Cardiac muscle cell (in vitro differentiated cells and primary cell): ENCODE results near the gene AADACL3. TPM values are rescaled to one million over a fixed set of nuclear protein-coding genes. Genes with fewer than 3 reads are reported as not detected.
"Not testable (repeated sequence)": the region's sequence is repeated elsewhere in the genome, so short reads cannot be mapped to it uniquely, and the experiment has no call there.

Experiments
- DNase-seq, 2 donors: peaks; one replicate each; pipeline versions ENCODE4 v3.0.0 to v3.0.0-alpha.2; 2010 to 2017; ENCODE audit warnings: low read depth in 1 of 2, low spot score in 1 of 2
- H3K27ac ChIP-seq: fragments of 200-600 bp; sonication (generic); 2 replicates; pipeline ENCODE4 v1.5.1; 2016
- H3K27me3 ChIP-seq: fragments of 200-600 bp; sonication (generic); 2 replicates; pipeline ENCODE4 v1.6.0; 2016; ENCODE audit warnings: control low read depth
- H3K36me3 ChIP-seq: fragments of 200-600 bp; sonication (generic); 2 replicates; pipeline ENCODE4 v1.5.1; 2016; ENCODE audit warnings: control low read depth
- H3K4me1 ChIP-seq: fragments of 200-600 bp; sonication (generic); 2 replicates; pipeline ENCODE4 v1.8.1; 2017; ENCODE audit warnings: low read depth, mild to moderate bottlenecking, mixed run types
- H3K4me3 ChIP-seq: fragments of 200-600 bp; sonication (generic); 2 replicates; pipeline ENCODE4 v1.5.1; 2016; ENCODE audit warnings: mild to moderate bottlenecking
- H3K9me3 ChIP-seq: fragments of 200-600 bp; sonication (generic); 2 replicates; pipeline ENCODE4 v1.5.1; 2017; ENCODE audit warnings: low read depth, mild to moderate bottlenecking, control low read depth
- polyA plus RNA-seq: library from polyadenylated mRNA; unstranded; fragments of >200 nt; fragmentation: Nextera tagmentation; extraction: Ambion mirVana; gene quantifications from 2 replicates; pipeline ENCODE4 v1.2.1, GENCODE V29; 2016
- total RNA-seq: library from RNA; depleted of rRNA; stranded (reverse); fragments of >200 nt; gene quantifications from 2 replicates; pipeline ENCODE4 v1.2.3, GENCODE V29; 2016
- TF ChIP-seq, protein P1 (sequence below): IDR thresholded peaks from 2 replicates; pipeline ENCODE4 v1.5.1; 2012; ENCODE audit warnings: low read depth, mild to moderate bottlenecking, low read length

Gene AADACL3
- total and polyA plus RNA-seq, 2 experiments from 2014 or later, result not detected

DNA sequence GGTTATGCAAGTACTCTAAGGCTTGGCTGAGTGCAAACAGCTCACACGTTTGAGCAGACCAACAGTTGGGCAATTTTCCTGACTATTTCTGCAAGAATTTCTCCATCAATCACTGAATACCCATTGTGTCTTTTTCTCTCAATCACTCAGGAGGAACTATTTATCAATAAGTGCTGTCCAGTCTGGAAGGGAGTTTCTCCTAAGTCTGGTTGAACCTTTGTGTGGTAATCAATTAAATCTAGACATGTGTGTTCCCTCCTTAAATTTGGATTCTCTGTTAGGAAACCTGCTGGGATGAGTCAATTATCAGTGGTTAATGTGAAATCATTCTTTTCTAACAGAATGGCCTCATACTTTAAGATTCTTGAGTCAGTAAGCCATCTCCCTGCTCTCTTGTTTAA is 6.8 kb upstream of the AADACL3 start:
- H3K9me3 ChIP-seq, result no peaks in the 10 kb centered on the region
- H3K36me3 ChIP-seq, result no peaks in the 10 kb centered on the region
- no peaks in the 10 kb centered on the region for H3K27me3 ChIP-seq
- H3K4me1 ChIP-seq, result no peaks in the 10 kb centered on the region
- TF ChIP-seq, protein P1, sequence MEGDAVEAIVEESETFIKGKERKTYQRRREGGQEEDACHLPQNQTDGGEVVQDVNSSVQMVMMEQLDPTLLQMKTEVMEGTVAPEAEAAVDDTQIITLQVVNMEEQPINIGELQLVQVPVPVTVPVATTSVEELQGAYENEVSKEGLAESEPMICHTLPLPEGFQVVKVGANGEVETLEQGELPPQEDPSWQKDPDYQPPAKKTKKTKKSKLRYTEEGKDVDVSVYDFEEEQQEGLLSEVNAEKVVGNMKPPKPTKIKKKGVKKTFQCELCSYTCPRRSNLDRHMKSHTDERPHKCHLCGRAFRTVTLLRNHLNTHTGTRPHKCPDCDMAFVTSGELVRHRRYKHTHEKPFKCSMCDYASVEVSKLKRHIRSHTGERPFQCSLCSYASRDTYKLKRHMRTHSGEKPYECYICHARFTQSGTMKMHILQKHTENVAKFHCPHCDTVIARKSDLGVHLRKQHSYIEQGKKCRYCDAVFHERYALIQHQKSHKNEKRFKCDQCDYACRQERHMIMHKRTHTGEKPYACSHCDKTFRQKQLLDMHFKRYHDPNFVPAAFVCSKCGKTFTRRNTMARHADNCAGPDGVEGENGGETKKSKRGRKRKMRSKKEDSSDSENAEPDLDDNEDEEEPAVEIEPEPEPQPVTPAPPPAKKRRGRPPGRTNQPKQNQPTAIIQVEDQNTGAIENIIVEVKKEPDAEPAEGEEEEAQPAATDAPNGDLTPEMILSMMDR, result no peak
- no peak overlapping the region for H3K4me3 ChIP-seq
- DNase-seq, result peak in 1 of 2 donors; percentile 15
- no peak overlapping the region for H3K27ac ChIP-seq

DNA sequence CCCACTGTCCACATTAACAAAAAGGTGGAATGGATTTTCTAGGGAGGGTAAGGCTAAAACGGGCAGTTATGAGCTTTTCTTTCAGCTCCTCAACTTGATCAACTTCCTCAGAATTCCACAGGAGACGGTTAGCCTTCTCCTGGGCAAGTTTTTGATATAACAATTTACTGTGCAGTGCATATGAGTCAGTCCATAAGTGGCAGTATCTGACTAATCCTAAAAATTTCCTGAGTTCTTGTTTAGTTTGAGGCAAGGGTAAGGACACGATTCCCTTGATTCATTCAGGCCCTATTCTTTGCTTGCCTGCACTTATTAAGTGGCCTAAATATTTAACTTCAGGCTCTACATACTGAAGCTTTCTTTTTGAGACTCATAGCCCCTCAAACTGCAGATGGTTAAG is 6.2 kb upstream of the AADACL3 start:
- no peak for DNase-seq
- H3K27ac ChIP-seq, result no peak overlapping the region
- no peaks in the 10 kb centered on the region for H3K4me1 ChIP-seq
- H3K36me3 ChIP-seq, result no peaks in the 10 kb centered on the region
- H3K9me3 ChIP-seq, result no peaks in the 10 kb centered on the region
- no peaks in the 10 kb centered on the region for H3K27me3 ChIP-seq
- H3K4me3 ChIP-seq, result no peak overlapping the region
- TF ChIP-seq, protein P1, result no peak

DNA sequence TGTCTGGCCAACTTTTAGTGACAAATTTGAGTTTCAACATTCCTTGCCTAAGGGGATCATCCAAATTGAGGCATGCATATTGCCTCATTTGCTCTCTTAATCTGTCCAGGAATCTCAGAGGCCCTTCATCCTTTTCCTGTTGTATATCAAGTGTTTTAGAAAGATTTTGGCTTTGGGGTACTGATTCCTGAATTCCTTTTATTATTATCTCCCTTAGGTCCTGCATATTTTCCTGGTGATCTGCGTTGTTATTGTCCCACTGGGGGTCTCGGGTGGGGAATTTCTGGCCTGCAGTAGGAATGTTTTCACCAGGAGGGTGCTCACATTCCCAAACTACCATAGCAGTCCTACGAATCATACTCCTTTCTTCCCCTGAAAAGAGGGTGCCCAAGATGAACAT is 4.4 kb upstream of the AADACL3 start:
- Histone ChIP-seq H3K4me3 (no peak overlapping the region), H3K36me3 (no peaks in the 10 kb centered on the region), H3K4me1 (no peaks in the 10 kb centered on the region), H3K27me3 (no peaks in the 10 kb centered on the region), H3K27ac (no peak overlapping the region), H3K9me3 (no peaks in the 10 kb centered on the region)
- DNase-seq, result no peak
- TF ChIP-seq, protein P1, result no peak

GRCh38 chr1:12712076-12712475 is 3.8 kb upstream of the AADACL3 start:
- no peak overlapping the region for H3K4me3 ChIP-seq
- no peaks in the 10 kb centered on the region for H3K36me3 ChIP-seq
- no peak for DNase-seq
- TF ChIP-seq, protein P1, result no peak
- H3K27me3 ChIP-seq, result no peaks in the 10 kb centered on the region
- no peaks in the 10 kb centered on the region for H3K9me3 ChIP-seq
- no peak overlapping the region for H3K27ac ChIP-seq
- H3K4me1 ChIP-seq, result no peaks in the 10 kb centered on the region

DNA sequence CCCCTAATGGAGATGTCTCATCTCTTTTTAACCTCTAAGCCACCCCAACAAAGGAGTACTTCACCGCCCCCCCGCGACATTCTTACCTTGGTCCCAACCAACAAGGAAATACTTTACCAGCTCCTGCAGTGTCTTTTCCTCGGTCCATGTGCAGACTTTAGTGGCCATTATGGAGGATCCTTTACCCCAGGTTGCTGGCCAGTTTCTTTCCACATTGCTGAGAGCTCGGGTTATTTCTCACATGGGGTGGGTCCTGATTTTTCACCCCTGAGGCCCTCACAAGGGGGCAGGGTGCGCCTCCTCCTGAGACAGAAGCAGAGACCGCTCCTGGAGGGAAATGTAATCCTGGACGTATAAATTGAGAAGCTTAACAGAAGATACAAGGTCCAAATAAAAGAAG is 3.0 kb upstream of the AADACL3 start:
- Histone ChIP-seq H3K27ac (no peak overlapping the region), H3K4me1 (no peaks in the 10 kb centered on the region), H3K27me3 (no peaks in the 10 kb centered on the region), H3K36me3 (no peaks in the 10 kb centered on the region), H3K4me3 (no peak overlapping the region), H3K9me3 (no peaks in the 10 kb centered on the region)
- no peak for DNase-seq
- TF ChIP-seq, protein P1, result no peak

- not testable (repeated sequence) for H3K36me3 ChIP-seq, H3K9me3 ChIP-seq, DNase-seq, H3K27ac ChIP-seq, H3K4me1 ChIP-seq, H3K4me3 ChIP-seq, H3K27me3 ChIP-seq
Measured at GRCh38 chr1:12713651-12714050, 2.3 kb upstream of the AADACL3 start.
